Brain microvascular endothelial cell (primary cell): ENCODE measurements around the gene CCDC91.
A peak's percentile ranks its signal among the peaks of the same experiment; 100 is the strongest.

Source experiments
- DNase-seq: peaks from one replicate; pipeline ENCODE4 v3.0.0-alpha.2; 2020
- H3K27ac ChIP-seq: fragments of 250-450 bp; sonication (Bioruptor Pico); 2 replicates; pipeline ENCODE4 v1.5.1; 2020; ENCODE audit warnings: mild to moderate bottlenecking, moderate library complexity
- H3K27me3 ChIP-seq: fragments of 250-450 bp; sonication (Bioruptor Pico); replicated peaks from 2 replicates; pipeline ENCODE4 v1.5.1; 2020; ENCODE audit warnings: mild to moderate bottlenecking
- H3K36me3 ChIP-seq: fragments of 250-450 bp; sonication (Bioruptor Pico); replicated peaks from 2 replicates; pipeline ENCODE4 v1.5.1; 2020; ENCODE audit warnings: mild to moderate bottlenecking
- H3K4me3 ChIP-seq: 2 replicates; pipeline ENCODE4 v1.5.1; 2011; ENCODE audit warnings: low read depth, mild to moderate bottlenecking, control low read depth, low read length, moderate library complexity
- in situ Hi-C: cut with HindIII; loops from 2 replicates; pipeline ENCODE4 v1.10.0; 2017; ENCODE audit warnings: low sequenced_read_pairs, low pct_ligation_motif_present
- TF ChIP-seq, protein P1 (sequence below): IDR thresholded peaks from 2 replicates; pipeline ENCODE4 v1.5.1; 2011; ENCODE audit warnings: low read depth, mild to moderate bottlenecking, moderate library complexity, low read length, control low read depth, inconsistent platforms; ENCODE audit errors: missing control alignments

CCDC91 gene

DNA sequence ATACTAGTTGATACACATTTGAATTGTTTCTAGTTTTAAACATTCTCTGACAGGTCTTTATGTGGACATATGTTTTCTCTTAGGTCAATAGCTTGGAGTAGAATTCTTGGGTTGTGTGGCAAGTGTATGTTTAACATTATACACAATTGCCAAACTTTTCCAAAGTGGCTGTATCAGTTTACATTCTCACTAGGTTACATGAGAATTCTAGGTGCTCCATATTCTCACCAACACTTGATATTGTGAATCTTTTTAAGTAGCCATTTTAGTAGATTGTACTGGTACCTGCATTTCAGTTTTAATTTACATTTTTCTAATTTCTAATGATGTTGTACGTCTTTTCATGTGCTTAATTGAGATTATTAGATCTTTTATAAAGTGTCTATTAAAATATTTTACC lies 28.6 kb downstream of the CCDC91 start:
- H3K36me3 ChIP-seq = no peaks in the 10 kb centered on the region
- TF ChIP-seq, protein P1, sequence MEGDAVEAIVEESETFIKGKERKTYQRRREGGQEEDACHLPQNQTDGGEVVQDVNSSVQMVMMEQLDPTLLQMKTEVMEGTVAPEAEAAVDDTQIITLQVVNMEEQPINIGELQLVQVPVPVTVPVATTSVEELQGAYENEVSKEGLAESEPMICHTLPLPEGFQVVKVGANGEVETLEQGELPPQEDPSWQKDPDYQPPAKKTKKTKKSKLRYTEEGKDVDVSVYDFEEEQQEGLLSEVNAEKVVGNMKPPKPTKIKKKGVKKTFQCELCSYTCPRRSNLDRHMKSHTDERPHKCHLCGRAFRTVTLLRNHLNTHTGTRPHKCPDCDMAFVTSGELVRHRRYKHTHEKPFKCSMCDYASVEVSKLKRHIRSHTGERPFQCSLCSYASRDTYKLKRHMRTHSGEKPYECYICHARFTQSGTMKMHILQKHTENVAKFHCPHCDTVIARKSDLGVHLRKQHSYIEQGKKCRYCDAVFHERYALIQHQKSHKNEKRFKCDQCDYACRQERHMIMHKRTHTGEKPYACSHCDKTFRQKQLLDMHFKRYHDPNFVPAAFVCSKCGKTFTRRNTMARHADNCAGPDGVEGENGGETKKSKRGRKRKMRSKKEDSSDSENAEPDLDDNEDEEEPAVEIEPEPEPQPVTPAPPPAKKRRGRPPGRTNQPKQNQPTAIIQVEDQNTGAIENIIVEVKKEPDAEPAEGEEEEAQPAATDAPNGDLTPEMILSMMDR = no peak
- no peak overlapping the region for H3K27ac ChIP-seq
- H3K4me3 ChIP-seq = no peak overlapping the region
- in situ Hi-C loops = no loop called here
- DNase-seq = no peak
- no peaks in the 10 kb centered on the region for H3K27me3 ChIP-seq

DNA sequence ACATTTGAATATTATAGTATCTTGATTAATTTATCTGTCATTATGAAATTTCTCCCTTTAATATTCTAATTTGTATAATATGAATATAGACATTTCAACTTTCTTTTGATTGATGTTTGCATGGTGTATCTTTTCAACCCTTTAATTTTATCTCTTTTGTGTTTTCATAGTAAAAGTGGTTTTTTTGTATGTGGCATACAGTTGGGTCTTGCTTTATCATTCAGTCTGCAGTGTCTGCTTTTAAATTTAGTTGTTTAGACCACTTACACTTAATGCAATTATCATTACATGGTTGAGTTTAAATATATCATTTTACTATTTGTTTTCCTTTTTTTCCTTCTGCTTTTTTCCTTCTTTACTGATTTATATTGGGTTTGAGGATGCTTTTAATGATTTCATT lies 29.6 kb downstream of the CCDC91 start:
- TF ChIP-seq, protein P1 = no peak
- in situ Hi-C loops = no loop called here
- Histone ChIP-seq H3K36me3 (no peaks in the 10 kb centered on the region), H3K27ac (no peak overlapping the region), H3K27me3 (no peaks in the 10 kb centered on the region), H3K4me3 (no peak overlapping the region)
- DNase-seq = no peak

DNA sequence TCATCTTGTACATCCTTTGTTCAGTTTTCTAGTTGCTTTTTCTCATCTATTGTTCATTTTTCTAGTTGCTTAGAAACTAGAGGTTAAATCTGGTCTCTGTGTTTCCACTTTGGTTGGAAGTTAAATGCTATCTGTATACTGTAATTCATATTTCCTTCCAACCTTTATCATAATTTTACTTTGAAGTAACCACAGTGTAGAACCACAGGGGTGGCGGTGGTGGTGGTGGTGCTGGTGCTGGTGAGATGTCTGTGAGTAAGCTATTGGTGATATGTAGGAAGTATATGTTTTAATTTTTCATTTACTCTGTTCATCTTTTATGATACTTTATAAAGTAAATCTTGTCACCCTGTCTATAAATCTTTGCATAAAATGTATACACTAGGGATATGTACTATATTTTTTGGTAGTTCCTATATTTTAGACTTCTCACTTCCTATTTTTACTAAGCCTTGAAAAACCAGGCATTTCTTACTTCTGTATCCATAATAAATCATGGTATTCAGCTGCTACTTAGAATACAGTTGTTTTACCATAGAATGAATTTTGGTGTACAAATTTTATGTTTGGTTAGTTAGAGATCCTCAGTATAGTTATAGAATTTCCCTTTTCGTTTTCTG lies 31.9 kb downstream of the CCDC91 start:
- TF ChIP-seq, protein P1 = no peak
- no peaks in the 10 kb centered on the region for H3K27me3 ChIP-seq
- H3K27ac ChIP-seq = no peak overlapping the region
- no peaks in the 10 kb centered on the region for H3K36me3 ChIP-seq
- H3K4me3 ChIP-seq = no peak overlapping the region
- DNase-seq = peak; percentile 12
- in situ Hi-C loops = no loop called here

DNA sequence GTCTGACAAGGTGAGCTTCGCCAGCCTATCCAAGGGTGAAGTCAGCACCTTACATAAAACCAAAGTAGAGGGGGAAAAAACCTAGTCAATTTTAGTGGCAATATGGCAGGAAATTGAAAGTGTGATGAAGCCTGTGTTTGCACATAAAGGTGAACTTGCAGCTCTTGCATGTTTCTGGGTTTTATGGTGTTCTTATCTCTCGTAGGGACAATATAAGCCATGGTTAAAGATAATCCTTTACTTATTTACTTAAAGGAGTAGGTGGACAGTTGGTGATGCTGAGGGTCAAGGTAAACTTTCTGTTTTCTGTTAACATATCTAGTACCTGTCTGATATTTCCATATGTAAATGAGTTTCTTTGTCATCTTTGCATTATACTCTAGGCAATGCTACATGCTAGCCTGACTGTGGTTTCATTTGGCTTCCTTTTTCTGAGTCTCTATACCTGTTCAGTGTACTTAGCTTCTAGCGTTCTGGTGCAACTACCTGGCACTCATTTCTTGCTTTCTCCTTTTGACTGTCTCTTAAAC lies 32.8 kb downstream of the CCDC91 start:
- in situ Hi-C loops = no loop called here
- Histone ChIP-seq H3K36me3 (no peaks in the 10 kb centered on the region), H3K27ac (no peak overlapping the region), H3K27me3 (no peaks in the 10 kb centered on the region), H3K4me3 (no peak overlapping the region)
- TF ChIP-seq, protein P1 = no peak
- DNase-seq = no peak

DNA sequence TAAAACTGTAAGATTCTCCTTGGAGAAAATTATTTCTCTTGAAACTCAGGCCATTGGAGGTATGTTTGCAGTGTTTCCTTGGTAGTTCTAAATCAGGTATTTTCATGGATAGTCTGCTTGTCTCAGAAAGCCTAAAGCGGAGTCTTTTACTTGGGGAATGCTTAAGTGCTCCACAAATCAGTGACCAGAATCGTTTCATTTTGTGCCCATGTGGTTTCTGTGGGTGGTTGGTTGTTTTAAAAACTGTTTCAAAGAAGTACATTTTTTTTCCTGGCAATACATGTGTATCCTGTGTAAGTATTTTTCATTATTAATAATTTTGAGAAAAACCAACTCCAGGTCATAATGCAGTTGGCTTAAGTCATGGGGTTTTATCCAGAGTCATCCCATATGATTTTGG lies 33.6 kb downstream of the CCDC91 start:
- Histone ChIP-seq H3K27ac (no peak overlapping the region), H3K4me3 (no peak overlapping the region), H3K27me3 (no peaks in the 10 kb centered on the region), H3K36me3 (no peaks in the 10 kb centered on the region)
- in situ Hi-C loops = no loop called here
- DNase-seq = no peak
- TF ChIP-seq, protein P1 = no peak

DNA sequence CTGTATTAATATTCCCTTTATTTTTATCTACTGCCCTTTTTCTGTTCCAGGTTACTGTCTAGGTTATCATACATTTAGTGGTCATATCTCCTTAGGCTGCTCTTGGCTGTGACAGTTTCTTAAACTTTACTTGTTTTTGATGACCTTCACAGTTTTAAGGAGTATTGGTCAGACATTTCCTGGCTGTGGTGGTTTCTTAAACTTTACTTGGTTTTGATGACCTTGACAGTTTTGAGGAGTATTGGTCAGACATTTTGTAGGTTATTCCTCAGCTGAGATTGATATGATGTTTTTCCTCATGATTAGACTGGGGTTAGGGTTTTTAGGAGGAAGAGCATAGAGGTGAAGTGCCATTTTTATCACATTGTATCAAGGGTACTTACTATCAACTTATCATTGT lies 36.4 kb downstream of the CCDC91 start:
- TF ChIP-seq, protein P1 = no peak
- Histone ChIP-seq H3K36me3 (no peaks in the 10 kb centered on the region), H3K27me3 (no peaks in the 10 kb centered on the region), H3K4me3 (no peak overlapping the region), H3K27ac (no peak overlapping the region)
- in situ Hi-C loops = no loop called here
- DNase-seq = no peak
